Measurements from ENCODE around the gene SLC13A4. TPM values are rescaled to one million over a fixed set of nuclear protein-coding genes. Genes with fewer than 3 reads are reported as not detected.
"Not testable (repeated sequence)": the region's sequence is repeated elsewhere in the genome, so short reads cannot be mapped to it uniquely, and the experiment has no call there.

Gene SLC13A4
- total RNA-seq (2016; rRNA removed; fragmentation: Illumina TruSeq; extraction: Trizol) (not detected in 2 replicates), polyA plus RNA-seq (2011; rRNA removed) (0.04 and 0.08 TPM in 2 replicates), polyA minus RNA-seq (2011; rRNA and poly(A)+ RNA removed; ENCODE audit: low replicate concordance) (not detected in 2 replicates), Bru-seq, nascent RNA (percentile 5 among the genes with signal in this experiment), BruChase-seq, experiment 1, labeled RNA remaining after a 6-hour chase (not detected), BruChase-seq, experiment 2, labeled RNA remaining after a 2-hour chase (not detected)
- not detected in 2 replicates for total RNA-seq (2016; cell fraction: cytosol; rRNA removed; fragmentation: Illumina TruSeq; extraction: Trizol; ENCODE audit: low read depth)
- total RNA-seq (2016; cell fraction: insoluble cytoplasmic fraction; rRNA removed; fragmentation: Illumina TruSeq; extraction: Trizol) = not detected in 2 replicates
- total RNA-seq (2016; cell fraction: membrane; rRNA removed; fragmentation: Illumina TruSeq; extraction: Trizol) = not detected in 2 replicates
- not detected in 2 replicates for total RNA-seq (2016; cell fraction: nucleus; rRNA removed; fragmentation: Illumina TruSeq; extraction: Trizol)
- 0.04 and 0.05 TPM in 2 replicates for polyA plus RNA-seq (2011; cell fraction: cytosol; rRNA removed)
- 0.13 TPM in 1 of 2 replicates, not detected in the other for polyA plus RNA-seq (2011; cell fraction: nucleus; rRNA removed)
- 0.24 and 0.27 TPM in 2 replicates for polyA plus RNA-seq (2012)
- polyA plus RNA-seq (2016; cell fraction: cytosol; fragmentation: Illumina TruSeq; extraction: Trizol; ENCODE audit: low read depth) = not detected in 2 replicates
- not detected in 2 replicates for polyA plus RNA-seq (2016; cell fraction: insoluble cytoplasmic fraction; fragmentation: Illumina TruSeq; extraction: Trizol; ENCODE audit: low read depth)
- not detected in 2 replicates for polyA plus RNA-seq (2016; cell fraction: membrane; fragmentation: Illumina TruSeq; extraction: Trizol; ENCODE audit: low read depth)
- not detected in 2 replicates for polyA plus RNA-seq (2016; cell fraction: nucleus; fragmentation: Illumina TruSeq; extraction: Trizol; ENCODE audit: insufficient read depth, low read depth)
- not detected in 2 replicates for polyA minus RNA-seq (2011; cell fraction: cytosol; rRNA and poly(A)+ RNA removed)
- not detected in 2 replicates for polyA minus RNA-seq (2011; cell fraction: nucleus; rRNA and poly(A)+ RNA removed)
- long read RNA-seq, experiment 1 = 0 reads
- long read RNA-seq, experiment 2 = 0 reads

GRCh38 chr7:135728136-135728669 lies at the start of gene SLC13A4:
Gene SLC13A4 (minus strand): TSS chr7:135728186. CDS start chr7:135727496, 690 bp downstream.
- 51% methylated on average over 11 of the region's 11 CpGs for WGBS (ENCODE audit: low lambda C conversion rate)
- no peak for FAIRE-seq
- H3K79me2 ChIP-seq (ENCODE audit: insufficient read depth, low read length) = no peaks in the 10 kb centered on the region
- peaks cover 6 to 62% of the 10 kb centered on the region in 2 experiments for H3K27me3 ChIP-seq (ENCODE audit: control insufficient read depth in 1 of 2, insufficient read depth in 2 of 2, low read length in 2 of 2)
- no peak within 1 kb of the TSS for H2AFZ ChIP-seq (ENCODE audit: low read length)
- peak within 1 kb of the TSS; percentile 59 for H3K4me2 ChIP-seq (ENCODE audit: low read depth, low read length)
- no peak for DNase-seq (ENCODE audit: low spot score)
- H4K20me1 ChIP-seq (ENCODE audit: insufficient read depth, low read length) = no peaks in the 10 kb centered on the region
- no peak for ATAC-seq
- no peak for TF ChIP-seq MYPOP (CRISPR knock-in tag; IDR thresholded peaks at IDR 0.05)
- TF ChIP-seq E2F5 (CRISPR knock-in tag; conservative IDR thresholded peaks at IDR 0.05) = no peak
- no peak for TF ChIP-seq SALL1 (CRISPR knock-in tag; IDR thresholded peaks at IDR 0.05)
- TF ChIP-seq ZKSCAN1 (IDR thresholded peaks at IDR 0.05; ENCODE audit: low read length) = no peak
- no peak for TF ChIP-seq NR2C2 (CRISPR knock-in tag; IDR thresholded peaks at IDR 0.05; ENCODE audit: borderline replicate concordance)
- no peak for TF ChIP-seq ZNF136 (CRISPR knock-in tag; IDR thresholded peaks at IDR 0.05; ENCODE audit: low read depth)
- no peak for TF ChIP-seq ERF (CRISPR knock-in tag; IDR thresholded peaks at IDR 0.05)
- TF ChIP-seq SAP130 (CRISPR knock-in tag; IDR thresholded peaks at IDR 0.05; ENCODE audit: low read depth) = no peak
- TF ChIP-seq, protein P1, sequence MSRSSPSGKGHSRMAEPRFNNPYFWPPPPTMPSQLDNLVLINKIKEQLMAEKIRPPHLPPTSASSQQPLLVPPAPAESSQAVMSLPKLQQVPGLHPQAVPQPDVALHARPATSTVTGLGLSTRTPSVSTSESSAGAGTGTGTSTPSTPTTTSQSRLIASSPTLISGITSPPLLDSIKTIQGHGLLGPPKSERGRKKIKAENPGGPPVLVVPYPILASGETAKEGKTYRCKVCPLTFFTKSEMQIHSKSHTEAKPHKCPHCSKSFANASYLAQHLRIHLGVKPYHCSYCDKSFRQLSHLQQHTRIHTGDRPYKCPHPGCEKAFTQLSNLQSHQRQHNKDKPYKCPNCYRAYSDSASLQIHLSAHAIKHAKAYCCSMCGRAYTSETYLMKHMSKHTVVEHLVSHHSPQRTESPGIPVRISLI (CRISPR knock-in tag; IDR thresholded peaks at IDR 0.05; ENCODE audit: borderline replicate concordance) = no peak
- no peak for TF ChIP-seq SAFB2 (CRISPR knock-in tag; IDR thresholded peaks at IDR 0.05; ENCODE audit: borderline replicate concordance, low read depth)
- ChIA-PET POLR2A (no interaction called here), CTCF (ENCODE audit: low intra/inter-chr PET ratio, low total read pairs) (no interaction called here)
- H3K36me3 ChIP-seq (replicated peaks in 1 of 2; ENCODE audit: control insufficient read depth in 1 of 2, insufficient read depth in 2 of 2, low read length in 2 of 2) = no peaks in the 10 kb centered on the region
- BruUV-seq (replicated peaks) = no TSS peak
- in situ Hi-C loops (cut with HindIII; ENCODE audit: extremely low pct_ligation_motif_present, low pct_unique_long_range_greater_than_20kb) (no loop called here), intact Hi-C loops (cut with micrococcal nuclease; ENCODE audit: unreplicated experiment) (no loop called here)
- no peak within 1 kb of the TSS for H3K27ac ChIP-seq (ENCODE audit: extremely low read length, insufficient read depth, low read length)
- H3K4me1 ChIP-seq (ENCODE audit: insufficient read depth, low read length) = 0 out of 2 replicates have a peak, but pooled peaks cover 10% of the 10 kb centered on the region
- H3K4me3 ChIP-seq (replicated peaks in 1 of 3; ENCODE audit: insufficient read depth in 1 of 3, low read depth in 2 of 3, low read length in 3 of 3) = peak within 1 kb of the TSS in 1 of 3 experiments; percentile 50; a peak in 2 of 6 replicates
- 0 out of 2 replicates have a peak within 1 kb of the TSS, but pooled peaks have one; percentile 14 for H3K9ac ChIP-seq (ENCODE audit: insufficient read depth, low read depth, low read length)
- no peaks in the 10 kb centered on the region for H3K9me3 ChIP-seq (ENCODE audit: low read length)

DNA sequence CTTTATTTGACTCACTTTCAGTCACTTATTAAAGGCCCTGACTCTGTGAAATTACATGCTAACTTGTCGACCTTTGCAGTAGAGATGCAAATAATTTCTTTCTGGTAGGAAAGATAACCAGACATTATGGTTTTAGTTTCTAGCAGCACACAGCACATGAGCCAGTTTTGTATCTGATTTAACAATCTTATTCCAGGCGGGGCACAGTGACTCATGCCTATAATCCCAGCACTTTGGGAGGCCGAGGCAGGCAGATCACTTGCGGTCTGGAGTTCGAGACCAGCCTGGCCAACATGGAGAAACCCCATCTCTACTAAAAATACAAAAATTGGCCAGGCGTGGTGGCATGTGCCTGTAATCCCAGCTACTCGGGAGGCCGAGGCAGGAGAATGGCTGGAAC lies 47.9 kb upstream of the SLC13A4 start:
- in situ Hi-C loops (cut with HindIII; ENCODE audit: extremely low pct_ligation_motif_present, low pct_unique_long_range_greater_than_20kb); H2AFZ ChIP-seq (ENCODE audit: low read length); H3K4me2 ChIP-seq (ENCODE audit: low read depth, low read length); FAIRE-seq; intact Hi-C loops (cut with micrococcal nuclease; ENCODE audit: unreplicated experiment); CTCF ChIA-PET (ENCODE audit: low intra/inter-chr PET ratio, low total read pairs); ATAC-seq; H4K20me1 ChIP-seq (ENCODE audit: insufficient read depth, low read length); POLR2A ChIA-PET; H3K4me3 ChIP-seq (replicated peaks in 1 of 3; ENCODE audit: insufficient read depth in 1 of 3, low read depth in 2 of 3, low read length in 3 of 3); BruUV-seq (replicated peaks); H3K36me3 ChIP-seq (replicated peaks in 1 of 2; ENCODE audit: control insufficient read depth in 1 of 2, insufficient read depth in 2 of 2, low read length in 2 of 2); H3K9me3 ChIP-seq (ENCODE audit: low read length); H3K9ac ChIP-seq (ENCODE audit: insufficient read depth, low read depth, low read length); H3K27ac ChIP-seq (ENCODE audit: extremely low read length, insufficient read depth, low read length); H3K4me1 ChIP-seq (ENCODE audit: insufficient read depth, low read length); DNase-seq (ENCODE audit: low spot score); H3K27me3 ChIP-seq (ENCODE audit: control insufficient read depth in 1 of 2, insufficient read depth in 2 of 2, low read length in 2 of 2); H3K79me2 ChIP-seq (ENCODE audit: insufficient read depth, low read length): not testable (repeated sequence)
- 26% methylated on average over 8 of the region's 8 CpGs for WGBS (ENCODE audit: low lambda C conversion rate)

Data from HepG2 (cell line).